ENCODE measurements around the gene TLL1.

- no peak for TF ChIP-seq CTCF (IDR thresholded peaks at IDR 0.05 in 4 of 5, conservative IDR thresholded peaks at IDR 0.05 in 1 of 5)
- TF ChIP-seq POLR2A (IDR thresholded peaks at IDR 0.05): no peak
Observed at GRCh38 chr4:165922747-165923146, 49.7 kb downstream of the TLL1 start.

Data from gastrocnemius medialis (tissue), 4 donors.